ENCODE measurements around the gene ZFP62.
"Not testable (repeated sequence)": the region's sequence is repeated elsewhere in the genome, so short reads cannot be mapped to it uniquely, and the experiment has no call there.

ZFP62 gene

GRCh38 chr5:180860887-180861822, at the start of gene ZFP62:
Gene ZFP62, minus strand, starts transcription at chr5:180861276. Its CDS starts 57 bp downstream, at chr5:180861219.
- H3K27ac ChIP-seq (ENCODE audit: low read depth, low read length): peak within 1 kb of the TSS; percentile 90
- peaks cover 3% of the 10 kb centered on the region for H3K4me1 ChIP-seq (ENCODE audit: control insufficient read depth, insufficient read depth, low read length)
- H3K27me3 ChIP-seq (ENCODE audit: control insufficient read depth, insufficient read depth, low read length): no peaks in the 10 kb centered on the region
- peak within 1 kb of the TSS; percentile 96 for H3K9ac ChIP-seq (ENCODE audit: low read length)
- H3K36me3 ChIP-seq (ENCODE audit: control insufficient read depth, insufficient read depth, low read length): no peaks in the 10 kb centered on the region
- H3K4me3 ChIP-seq (ENCODE audit: low read length): peak within 1 kb of the TSS; percentile 99

- Histone ChIP-seq H3K4me3 (ENCODE audit: low read length) (no peak overlapping the region), H3K36me3 (ENCODE audit: control insufficient read depth, insufficient read depth, low read length) (no peaks in the 10 kb centered on the region), H3K27ac (ENCODE audit: low read depth, low read length) (no peak overlapping the region), H3K4me1 (ENCODE audit: control insufficient read depth, insufficient read depth, low read length) (no peaks in the 10 kb centered on the region), H3K27me3 (ENCODE audit: control insufficient read depth, insufficient read depth, low read length) (no peaks in the 10 kb centered on the region), H3K9ac (ENCODE audit: low read length) (no peak overlapping the region)
These were observed 49.7 kb upstream of the ZFP62 start for GRCh38 chr5:180910735-180911134.

- H3K4me3 ChIP-seq (ENCODE audit: low read length): no peak overlapping the region
- H3K27ac ChIP-seq (ENCODE audit: low read depth, low read length): no peak overlapping the region
- H3K36me3 ChIP-seq (ENCODE audit: control insufficient read depth, insufficient read depth, low read length): no peaks in the 10 kb centered on the region
- no peaks in the 10 kb centered on the region for H3K4me1 ChIP-seq (ENCODE audit: control insufficient read depth, insufficient read depth, low read length)
- H3K27me3 ChIP-seq (ENCODE audit: control insufficient read depth, insufficient read depth, low read length): no peaks in the 10 kb centered on the region
- no peak overlapping the region for H3K9ac ChIP-seq (ENCODE audit: low read length)
These were observed 49.1 kb upstream of the ZFP62 start for GRCh38 chr5:180910182-180910581.

- no peak overlapping the region for H3K27ac ChIP-seq (ENCODE audit: low read depth, low read length)
These were observed 48.7 kb upstream of the ZFP62 start for GRCh38 chr5:180909782-180910181.

GRCh38 chr5:180908998-180909731, 48.1 kb upstream of the ZFP62 start:
- Histone ChIP-seq H3K9ac (ENCODE audit: low read length) (no peak overlapping the region), H3K4me3 (ENCODE audit: low read length) (no peak overlapping the region), H3K36me3 (ENCODE audit: control insufficient read depth, insufficient read depth, low read length) (no peaks in the 10 kb centered on the region), H3K27me3 (ENCODE audit: control insufficient read depth, insufficient read depth, low read length) (no peaks in the 10 kb centered on the region), H3K27ac (ENCODE audit: low read depth, low read length) (no peak overlapping the region), H3K4me1 (ENCODE audit: control insufficient read depth, insufficient read depth, low read length) (no peaks in the 10 kb centered on the region)

More at GRCh38 chr5:180909782-180910181, 48.7 kb upstream of the ZFP62 start:
- no peak overlapping the region for H3K4me3 ChIP-seq (ENCODE audit: low read length)
- H3K27me3 ChIP-seq (ENCODE audit: control insufficient read depth, insufficient read depth, low read length): no peaks in the 10 kb centered on the region
- H3K4me1 ChIP-seq (ENCODE audit: control insufficient read depth, insufficient read depth, low read length): no peaks in the 10 kb centered on the region
- no peak overlapping the region for H3K9ac ChIP-seq (ENCODE audit: low read length)
- H3K36me3 ChIP-seq (ENCODE audit: control insufficient read depth, insufficient read depth, low read length): no peaks in the 10 kb centered on the region

GRCh38 chr5:180908400-180908799, 47.3 kb upstream of the ZFP62 start:
- Histone ChIP-seq H3K9ac (ENCODE audit: low read length) (no peak overlapping the region), H3K27me3 (ENCODE audit: control insufficient read depth, insufficient read depth, low read length) (no peaks in the 10 kb centered on the region), H3K4me3 (ENCODE audit: low read length) (no peak overlapping the region), H3K36me3 (ENCODE audit: control insufficient read depth, insufficient read depth, low read length) (no peaks in the 10 kb centered on the region), H3K4me1 (ENCODE audit: control insufficient read depth, insufficient read depth, low read length) (no peaks in the 10 kb centered on the region), H3K27ac (ENCODE audit: low read depth, low read length) (no peak overlapping the region)

GRCh38 chr5:180901319-180902009, 40.4 kb upstream of the ZFP62 start:
- Histone ChIP-seq H3K27ac (ENCODE audit: low read depth, low read length) (no peak overlapping the region), H3K27me3 (ENCODE audit: control insufficient read depth, insufficient read depth, low read length) (no peaks in the 10 kb centered on the region), H3K4me3 (ENCODE audit: low read length) (no peak overlapping the region), H3K36me3 (ENCODE audit: control insufficient read depth, insufficient read depth, low read length) (no peaks in the 10 kb centered on the region), H3K9ac (ENCODE audit: low read length) (no peak overlapping the region), H3K4me1 (ENCODE audit: control insufficient read depth, insufficient read depth, low read length) (no peaks in the 10 kb centered on the region)

GRCh38 chr5:180900178-180900577, 39.1 kb upstream of the ZFP62 start:
- Histone ChIP-seq H3K36me3 (ENCODE audit: control insufficient read depth, insufficient read depth, low read length) (no peaks in the 10 kb centered on the region), H3K9ac (ENCODE audit: low read length) (no peak overlapping the region), H3K27ac (ENCODE audit: low read depth, low read length) (no peak overlapping the region), H3K27me3 (ENCODE audit: control insufficient read depth, insufficient read depth, low read length) (no peaks in the 10 kb centered on the region), H3K4me1 (ENCODE audit: control insufficient read depth, insufficient read depth, low read length) (no peaks in the 10 kb centered on the region), H3K4me3 (ENCODE audit: low read length) (peak overlapping the region; percentile 52)

- no peaks in the 10 kb centered on the region for H3K36me3 ChIP-seq (ENCODE audit: control insufficient read depth, insufficient read depth, low read length)
- H3K4me3 ChIP-seq (ENCODE audit: low read length): peak within 1 kb of the TSS; percentile 52
- no peaks in the 10 kb centered on the region for H3K4me1 ChIP-seq (ENCODE audit: control insufficient read depth, insufficient read depth, low read length)
- no peaks in the 10 kb centered on the region for H3K27me3 ChIP-seq (ENCODE audit: control insufficient read depth, insufficient read depth, low read length)
- H3K9ac ChIP-seq (ENCODE audit: low read length): no peak within 1 kb of the TSS
- no peak within 1 kb of the TSS for H3K27ac ChIP-seq (ENCODE audit: low read depth, low read length)
These were observed 37.7 kb upstream of the ZFP62 start, which contains the start of gene BTNL8 for GRCh38 chr5:180898621-180899246. Gene BTNL8, plus strand, starts transcription at chr5:180899159. Its CDS starts 152 bp downstream, at chr5:180899311.

GRCh38 chr5:180895330-180895729, 34.3 kb upstream of the ZFP62 start:
- not testable (repeated sequence) for H3K27ac ChIP-seq (ENCODE audit: low read depth, low read length); H3K27me3 ChIP-seq (ENCODE audit: control insufficient read depth, insufficient read depth, low read length); H3K9ac ChIP-seq (ENCODE audit: low read length); H3K36me3 ChIP-seq (ENCODE audit: control insufficient read depth, insufficient read depth, low read length); H3K4me3 ChIP-seq (ENCODE audit: low read length); H3K4me1 ChIP-seq (ENCODE audit: control insufficient read depth, insufficient read depth, low read length)

GRCh38 chr5:180889381-180889780, 28.3 kb upstream of the ZFP62 start:
- H3K4me3 ChIP-seq (ENCODE audit: low read length): no peak overlapping the region
- no peaks in the 10 kb centered on the region for H3K27me3 ChIP-seq (ENCODE audit: control insufficient read depth, insufficient read depth, low read length)
- no peak overlapping the region for H3K9ac ChIP-seq (ENCODE audit: low read length)
- H3K36me3 ChIP-seq (ENCODE audit: control insufficient read depth, insufficient read depth, low read length): no peaks in the 10 kb centered on the region
- no peaks in the 10 kb centered on the region for H3K4me1 ChIP-seq (ENCODE audit: control insufficient read depth, insufficient read depth, low read length)
- no peak overlapping the region for H3K27ac ChIP-seq (ENCODE audit: low read depth, low read length)

Measured in rectal smooth muscle tissue (tissue), 1 donor.